Measurements from ENCODE around the gene LMX1B.

DNA sequence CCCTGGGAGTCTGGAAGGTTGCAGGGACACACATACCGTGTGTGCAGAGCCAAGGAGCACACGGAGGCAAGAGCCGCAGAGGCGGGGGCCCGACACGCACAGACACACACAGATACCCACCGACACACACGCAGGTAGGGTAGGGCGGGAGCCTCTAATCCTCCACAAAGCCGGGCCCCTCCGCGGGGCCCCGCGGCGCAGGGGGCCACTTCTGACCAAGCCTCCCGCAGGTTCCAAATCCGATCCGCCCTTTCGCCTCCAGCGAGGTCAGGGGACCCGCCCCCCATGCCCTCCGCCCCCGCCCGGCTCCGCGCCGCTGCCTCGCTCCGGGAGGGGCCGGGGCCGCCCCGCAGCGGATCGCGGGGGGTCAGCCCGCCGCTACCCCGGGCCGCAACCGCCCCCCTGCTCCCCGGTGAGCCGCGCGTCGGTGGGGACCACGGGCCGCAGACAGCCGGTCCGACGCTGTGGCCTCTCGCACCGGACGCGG lies 1.4 kb upstream of the LMX1B start:
- TF ChIP-seq, protein P1, sequence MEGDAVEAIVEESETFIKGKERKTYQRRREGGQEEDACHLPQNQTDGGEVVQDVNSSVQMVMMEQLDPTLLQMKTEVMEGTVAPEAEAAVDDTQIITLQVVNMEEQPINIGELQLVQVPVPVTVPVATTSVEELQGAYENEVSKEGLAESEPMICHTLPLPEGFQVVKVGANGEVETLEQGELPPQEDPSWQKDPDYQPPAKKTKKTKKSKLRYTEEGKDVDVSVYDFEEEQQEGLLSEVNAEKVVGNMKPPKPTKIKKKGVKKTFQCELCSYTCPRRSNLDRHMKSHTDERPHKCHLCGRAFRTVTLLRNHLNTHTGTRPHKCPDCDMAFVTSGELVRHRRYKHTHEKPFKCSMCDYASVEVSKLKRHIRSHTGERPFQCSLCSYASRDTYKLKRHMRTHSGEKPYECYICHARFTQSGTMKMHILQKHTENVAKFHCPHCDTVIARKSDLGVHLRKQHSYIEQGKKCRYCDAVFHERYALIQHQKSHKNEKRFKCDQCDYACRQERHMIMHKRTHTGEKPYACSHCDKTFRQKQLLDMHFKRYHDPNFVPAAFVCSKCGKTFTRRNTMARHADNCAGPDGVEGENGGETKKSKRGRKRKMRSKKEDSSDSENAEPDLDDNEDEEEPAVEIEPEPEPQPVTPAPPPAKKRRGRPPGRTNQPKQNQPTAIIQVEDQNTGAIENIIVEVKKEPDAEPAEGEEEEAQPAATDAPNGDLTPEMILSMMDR (IDR thresholded peaks at IDR 0.05) = no peak
- TF ChIP-seq EP300 (IDR thresholded peaks at IDR 0.05) (no peak), POLR2A (IDR thresholded peaks at IDR 0.05) (no peak)

All from upper lobe of left lung (tissue), 4 donors.